HG02798 (cell line): ENCODE results near the gene ANKRD11.
"Not testable (repeated sequence)": the region's sequence is repeated elsewhere in the genome, so short reads cannot be mapped to it uniquely, and the experiment has no call there.

Experiments
- ATAC-seq: cut with Tn5 transposase; IDR thresholded peaks from one replicate; pipeline ENCODE4 v1.9.1; 2021; ENCODE audit warnings: mild to moderate bottlenecking; ENCODE audit not compliant: unreplicated experiment, poor library complexity

Gene ANKRD11

DNA sequence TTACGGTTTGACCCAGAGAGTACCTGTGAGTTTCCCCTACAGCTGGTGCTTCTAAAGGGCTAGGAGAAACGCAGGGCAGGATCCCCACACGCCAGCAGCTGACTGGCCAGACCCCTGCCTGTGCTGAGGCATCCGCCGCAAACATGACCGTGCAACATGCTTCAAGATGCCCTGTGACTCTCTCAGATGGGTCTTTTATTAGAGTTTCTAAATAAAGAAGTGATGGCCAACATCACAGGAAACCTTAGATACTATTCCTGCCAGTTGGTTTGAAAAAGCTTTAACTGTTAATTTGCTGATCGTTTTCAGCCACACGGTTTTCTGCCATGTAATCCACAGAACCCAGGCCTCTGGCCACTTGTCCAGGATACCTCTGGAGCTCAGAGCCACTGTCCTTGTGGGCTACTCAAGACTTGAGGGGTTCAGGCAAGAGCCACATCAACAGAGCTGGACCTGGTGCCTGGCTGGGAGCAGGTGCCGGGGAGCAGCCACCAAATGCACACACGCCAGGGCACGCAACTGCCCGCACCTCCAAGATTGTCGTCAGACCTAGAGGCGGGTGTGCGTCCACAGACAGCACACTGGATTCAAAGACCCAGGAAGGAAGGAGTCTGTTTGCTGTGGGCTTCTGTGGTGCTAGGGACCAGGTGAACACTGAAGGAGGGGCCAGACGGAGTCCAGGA lies 154.4 kb downstream of the ANKRD11 start:
- ATAC-seq, result no peak

DNA sequence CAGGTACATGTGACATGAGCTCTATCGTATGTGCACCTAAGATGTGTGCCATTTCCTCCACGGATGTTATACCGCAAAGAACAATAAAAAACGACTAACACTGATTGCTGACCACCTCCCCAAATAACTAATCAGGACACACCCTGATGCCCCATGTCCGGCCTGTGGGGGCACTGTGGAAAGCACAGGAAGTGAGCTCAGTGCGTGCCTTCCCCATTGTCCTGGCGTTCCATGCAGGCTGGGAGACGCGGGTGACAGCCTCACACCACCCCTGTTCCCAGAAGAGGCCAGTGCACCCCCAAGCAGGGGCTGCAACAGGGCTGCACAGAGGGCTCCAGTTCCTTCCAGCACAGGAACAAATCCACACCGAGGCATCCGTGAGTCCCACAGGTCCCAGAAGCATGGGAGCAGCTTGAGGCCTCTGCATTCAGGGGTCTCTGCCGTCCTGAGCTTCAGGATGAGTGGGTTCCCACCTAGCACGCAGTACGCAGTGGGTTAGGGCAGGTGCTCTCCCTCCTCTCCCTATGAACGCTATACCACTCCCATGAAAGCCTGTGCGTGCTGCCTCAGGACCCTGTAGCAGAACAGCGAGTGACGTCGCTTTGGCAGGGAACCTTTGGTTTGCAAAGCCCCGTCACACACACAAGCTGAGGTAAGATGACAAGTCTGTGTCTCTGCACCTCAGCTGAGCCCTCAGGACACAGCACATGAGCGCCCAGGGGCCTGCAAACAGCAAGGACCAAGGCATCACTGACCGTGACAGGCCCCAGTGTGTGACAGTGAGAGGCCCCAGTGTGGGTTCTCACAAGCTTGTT lies 155.2 kb downstream of the ANKRD11 start:
- ATAC-seq, result no peak

DNA sequence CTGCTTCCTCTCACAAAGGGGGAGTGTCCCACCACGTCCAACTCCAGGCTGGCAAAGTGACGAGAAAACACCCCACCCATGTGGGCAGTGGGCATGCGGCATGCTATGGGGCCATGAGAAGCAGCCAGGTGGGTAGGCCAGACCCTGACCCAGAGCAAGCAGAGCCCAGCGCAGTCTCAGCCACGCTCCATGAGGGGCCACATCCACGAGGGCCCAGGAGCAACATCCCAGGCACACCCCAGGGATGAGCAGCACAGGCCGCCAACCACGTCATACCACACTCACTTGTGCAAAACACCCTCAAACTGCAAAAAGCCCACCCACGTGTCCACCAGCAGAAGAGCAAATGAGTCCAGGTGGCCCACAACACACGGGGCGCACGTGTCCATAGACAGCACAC lies 155.9 kb downstream of the ANKRD11 start:
- ATAC-seq, result no peak

GRCh38 chr16:89334050-89334449 lies 156.3 kb downstream of the ANKRD11 start:
- ATAC-seq, result no peak

DNA sequence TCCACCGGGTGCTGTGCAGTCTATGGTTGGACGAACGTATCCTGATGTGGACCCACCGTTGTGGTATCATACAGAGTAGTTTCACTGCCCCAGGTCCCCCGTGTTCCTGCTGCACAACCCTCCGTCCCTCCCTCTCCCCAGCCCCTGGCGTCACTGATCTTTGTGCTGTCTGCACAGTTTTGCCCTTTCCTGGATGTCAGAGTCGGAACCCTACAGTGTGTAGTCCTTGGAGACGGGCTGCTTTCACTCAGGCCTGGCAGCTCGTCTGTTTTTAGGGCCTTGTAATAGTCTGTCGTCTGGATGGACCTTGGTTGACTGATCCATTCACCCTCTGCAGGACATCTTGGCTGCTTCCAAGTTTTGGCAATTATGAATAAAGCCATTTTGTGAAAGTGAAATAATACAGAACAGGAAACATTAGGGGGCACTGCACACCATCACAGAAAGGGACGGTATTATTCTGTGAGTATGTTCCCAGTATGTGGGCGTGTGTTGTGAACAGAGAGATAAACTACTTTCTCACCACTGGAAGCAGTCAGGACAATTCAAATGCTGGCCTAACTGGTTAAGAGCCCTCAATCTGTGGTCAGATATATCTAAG lies 156.9 kb downstream of the ANKRD11 start:
- ATAC-seq, result not testable (repeated sequence)

DNA sequence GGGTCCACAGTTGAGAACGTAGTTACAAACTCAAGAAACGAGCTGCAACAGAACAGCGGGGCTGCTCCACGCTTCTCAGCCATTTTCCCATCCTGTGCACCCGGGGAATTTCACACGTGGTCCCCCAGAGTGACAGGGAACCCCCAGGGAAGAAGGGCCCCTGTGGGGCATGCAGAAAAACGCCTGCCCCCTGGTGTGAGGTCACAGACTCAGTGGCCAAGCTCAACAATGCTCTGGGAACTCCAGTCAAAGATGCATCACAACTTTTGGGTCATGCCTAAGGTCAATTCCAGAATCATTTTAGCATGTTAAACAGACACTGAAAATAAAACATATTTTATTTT lies 157.5 kb downstream of the ANKRD11 start:
- no peak for ATAC-seq

DNA sequence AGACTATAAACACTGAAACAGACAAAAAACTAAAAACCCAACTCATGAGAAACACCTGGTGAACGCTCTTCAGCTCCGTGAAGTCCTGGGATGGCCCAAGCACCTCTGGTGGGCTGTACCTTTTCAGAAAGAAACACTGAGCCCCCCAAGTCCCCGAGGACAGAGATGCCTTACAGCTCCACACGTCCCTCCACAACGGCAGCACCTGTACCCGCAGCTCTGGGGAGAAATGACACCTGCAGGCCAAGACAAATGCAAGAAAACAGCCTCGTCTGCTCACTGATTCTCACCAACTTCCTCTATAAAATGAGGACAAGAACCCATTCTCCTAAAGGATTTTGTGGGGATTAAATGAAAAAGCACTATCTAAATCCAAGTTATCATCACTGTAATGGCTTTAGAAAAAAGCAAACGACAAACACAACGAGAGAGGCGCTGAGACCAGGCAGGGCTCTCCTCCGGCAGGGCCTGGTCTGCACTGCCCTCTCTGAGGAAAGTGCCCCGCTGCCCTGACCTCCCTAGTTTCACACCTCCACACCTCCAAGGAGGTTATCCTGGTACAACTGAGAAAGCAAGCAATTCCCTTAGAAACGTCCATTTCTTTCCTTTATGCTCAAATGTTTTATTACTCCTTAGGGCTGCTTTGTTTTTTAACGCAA lies 158.0 kb downstream of the ANKRD11 start:
- ATAC-seq, result no peak

DNA sequence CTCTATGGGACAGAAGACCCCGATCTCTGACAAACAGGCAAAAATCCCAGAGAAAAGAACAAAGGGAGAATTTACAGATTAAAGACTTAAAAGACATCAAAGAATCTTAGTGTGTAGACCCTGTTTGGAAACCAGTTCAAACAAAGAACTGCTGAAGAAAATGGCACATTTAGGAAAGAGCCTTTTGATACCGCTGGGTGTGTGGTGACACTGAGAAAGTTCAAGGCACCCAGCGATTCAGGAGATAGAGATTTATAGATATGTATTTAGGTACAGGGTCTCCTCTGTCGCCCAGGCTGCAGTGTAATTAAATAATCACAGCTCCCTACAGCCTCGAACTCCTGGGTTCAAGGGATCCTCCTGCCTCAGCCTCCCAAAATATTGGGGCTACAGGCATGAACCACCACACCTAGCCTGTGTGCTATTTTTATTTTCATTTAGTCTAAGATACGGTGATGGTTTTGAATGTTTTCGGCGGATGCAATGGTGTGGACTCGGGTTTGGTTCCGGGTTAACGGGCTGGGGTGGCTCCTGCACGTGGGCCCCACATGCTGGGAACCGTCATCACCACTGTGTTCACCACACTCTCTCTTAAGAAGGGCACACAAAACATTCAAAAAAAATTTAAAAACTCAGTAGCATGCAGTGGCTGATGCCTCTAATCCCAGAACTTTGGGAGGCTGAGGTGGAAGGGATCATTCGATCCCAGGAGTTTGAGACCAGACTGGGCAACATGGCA lies 158.8 kb downstream of the ANKRD11 start:
- no peak for ATAC-seq

- ATAC-seq, result no peak
These were observed 160.0 kb downstream of the ANKRD11 start for GRCh38 chr16:89330177-89330856.

GRCh38 chr16:89329830-89330176 lies 160.6 kb downstream of the ANKRD11 start:
- not testable (repeated sequence) for ATAC-seq

DNA sequence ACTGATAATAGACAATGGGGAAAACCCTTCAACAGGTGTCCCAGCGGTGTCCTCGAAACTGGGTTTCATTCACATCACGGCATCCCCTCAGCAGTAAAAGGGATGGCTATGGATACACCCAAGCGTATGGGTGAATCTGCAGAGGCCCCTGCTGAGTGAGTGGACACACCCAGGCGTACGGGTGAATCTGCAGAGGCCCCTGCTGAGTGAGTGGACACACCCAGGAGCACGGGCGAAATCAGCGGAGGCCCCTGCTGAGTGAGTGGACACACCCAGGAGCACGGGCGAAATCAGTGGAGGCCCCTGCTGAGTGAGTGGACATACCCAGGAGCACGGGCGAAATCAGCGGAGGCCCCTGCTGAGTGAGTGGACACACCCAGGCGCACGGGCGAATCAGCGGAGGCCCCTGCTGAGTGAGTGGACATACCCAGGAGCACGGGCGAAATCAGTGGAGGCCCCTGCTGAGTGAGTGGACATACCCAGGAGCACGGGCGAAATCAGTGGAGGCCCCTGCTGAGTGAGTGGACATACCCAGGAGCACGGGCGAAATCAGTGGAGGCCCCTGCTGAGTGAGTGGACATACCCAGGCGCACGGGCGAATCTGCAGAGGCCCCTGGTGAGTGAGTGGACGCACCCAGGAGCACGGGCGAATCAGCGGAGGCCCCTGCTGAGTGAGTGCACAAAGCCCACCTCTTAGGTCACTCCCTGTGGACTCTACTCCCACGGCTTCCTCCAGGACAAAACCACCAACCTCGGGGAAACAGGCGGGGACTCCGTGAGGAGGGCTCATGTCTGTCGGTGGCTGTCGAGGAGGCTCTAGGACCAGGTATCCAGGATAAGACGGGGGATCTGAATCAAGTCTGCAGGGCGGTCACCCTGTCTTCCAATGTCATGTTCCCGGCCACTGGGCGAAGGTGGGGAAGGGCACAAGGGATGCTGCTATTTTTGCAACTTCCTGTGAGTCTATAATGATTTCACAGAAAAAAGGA lies 161.7 kb downstream of the ANKRD11 start:
- not testable (repeated sequence) for ATAC-seq

DNA sequence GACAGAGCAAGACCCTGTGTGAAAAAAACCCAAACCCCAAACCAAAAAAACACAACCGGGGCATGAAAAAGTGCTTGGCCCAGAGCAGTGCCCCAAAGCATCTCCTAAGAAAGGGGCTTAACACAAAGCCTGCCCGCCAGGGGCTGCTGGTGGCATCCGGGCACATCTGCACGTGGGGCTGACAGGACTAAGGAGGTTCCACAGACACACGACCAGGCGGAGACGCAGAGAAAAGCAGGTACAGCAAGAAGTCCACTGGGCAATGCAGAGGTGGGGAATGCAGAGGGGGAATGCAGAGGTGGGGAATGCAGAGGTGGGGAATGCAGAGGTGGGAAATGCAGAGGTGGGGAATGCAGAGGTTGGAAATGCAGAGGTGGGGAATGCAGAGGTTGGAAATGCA lies 163.6 kb downstream of the ANKRD11 start:
- no peak for ATAC-seq

- no peak for ATAC-seq
These were observed 164.4 kb downstream of the ANKRD11 start for GRCh38 chr16:89325861-89326471.

- ATAC-seq, result peak; percentile 47
These were observed 166.0 kb downstream of the ANKRD11 start for GRCh38 chr16:89324056-89325010.

DNA sequence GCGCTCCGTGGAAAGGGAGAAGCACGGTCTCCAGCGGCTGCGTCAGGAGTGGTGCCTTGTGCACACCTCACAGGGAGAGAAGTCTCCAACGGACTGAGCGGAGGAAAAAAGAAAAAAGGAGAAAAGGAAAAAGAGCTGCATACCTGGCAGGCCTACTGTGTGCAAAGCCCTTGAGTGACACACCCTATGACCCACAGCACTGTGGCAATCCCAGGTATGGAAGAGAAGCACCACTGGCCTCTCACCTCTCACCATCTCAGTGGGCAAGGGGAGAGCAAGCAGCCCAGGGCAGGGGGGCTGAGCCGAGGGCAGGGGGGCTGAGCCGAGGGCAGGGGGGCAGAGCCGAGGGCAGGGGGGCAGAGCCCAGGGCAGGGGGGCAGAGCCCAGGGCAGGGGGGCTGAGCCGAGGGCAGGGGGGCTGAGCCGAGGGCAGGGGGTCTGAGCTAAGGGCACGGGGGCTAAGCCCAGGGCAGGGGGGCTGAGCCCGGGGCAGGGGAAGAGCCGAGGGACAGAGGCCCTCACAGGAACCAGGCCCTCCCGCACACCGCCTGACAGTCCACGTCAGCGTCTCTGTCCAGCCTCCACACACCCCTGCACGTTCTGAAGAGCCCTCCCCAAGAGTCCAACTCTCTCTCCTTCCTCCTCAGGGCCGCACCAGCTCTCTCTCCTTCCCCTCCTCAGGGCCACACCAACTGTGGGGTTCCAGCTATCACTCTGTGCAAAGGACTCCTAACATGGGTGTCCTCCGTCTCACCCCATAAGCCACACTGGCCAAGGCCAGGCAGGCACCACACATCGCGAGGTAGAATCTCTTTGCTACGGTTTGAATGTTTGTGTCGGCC lies 167.0 kb downstream of the ANKRD11 start:
- no peak for ATAC-seq
